GM23338 (cell line): ENCODE data around the gene CHMP1B.

Experiments
- CREB1 ChIP-seq: fragments of 250-450 bp; sonication (Bioruptor Pico); IDR thresholded peaks from 2 replicates; pipeline ENCODE4 v1.5.0; 2020; ENCODE audit warnings: low read depth, mild to moderate bottlenecking, moderate library complexity
- EZH2 ChIP-seq: fragments of 200-600 bp; sonication (generic); IDR thresholded peaks from one replicate; pipeline ENCODE4 v1.8.0; 2017; ENCODE audit warnings: antibody characterized with exemption, mild to moderate bottlenecking, low read depth; ENCODE audit not compliant: unreplicated experiment
- EZH2phosphoT487 ChIP-seq: fragments of 200-600 bp; sonication (generic); IDR thresholded peaks from one replicate; pipeline ENCODE4 v1.8.1; 2018; ENCODE audit warnings: antibody characterized with exemption; ENCODE audit not compliant: unreplicated experiment
- NANOG ChIP-seq: IDR thresholded peaks from 2 replicates; pipeline ENCODE4 v1.6.1; 2016; ENCODE audit warnings: antibody characterized with exemption, borderline replicate concordance
- POLR2AphosphoS5 ChIP-seq: IDR thresholded peaks from 2 replicates; pipeline ENCODE4 v1.6.1; 2016; ENCODE audit warnings: antibody characterized with exemption, low read depth
- TF ChIP-seq, protein P1 (sequence below), 2 experiments: fragments of 200-600 bp in 1 of 2; sonication (generic) in 1 of 2; conservative IDR thresholded peaks; 2 replicates each; pipeline versions ENCODE4 v1.5.1 to v1.6.1; 2016 to 2017; ENCODE audit warnings: antibody characterized with exemption in 2 of 2, low read depth in 2 of 2, mild to moderate bottlenecking in 2 of 2, moderate library complexity in 1 of 2
- TF ChIP-seq, protein P2 (sequence below): IDR thresholded peaks from one replicate; pipeline ENCODE4 v1.6.1; 2018; ENCODE audit warnings: antibody characterized with exemption; ENCODE audit not compliant: unreplicated experiment

DNA sequence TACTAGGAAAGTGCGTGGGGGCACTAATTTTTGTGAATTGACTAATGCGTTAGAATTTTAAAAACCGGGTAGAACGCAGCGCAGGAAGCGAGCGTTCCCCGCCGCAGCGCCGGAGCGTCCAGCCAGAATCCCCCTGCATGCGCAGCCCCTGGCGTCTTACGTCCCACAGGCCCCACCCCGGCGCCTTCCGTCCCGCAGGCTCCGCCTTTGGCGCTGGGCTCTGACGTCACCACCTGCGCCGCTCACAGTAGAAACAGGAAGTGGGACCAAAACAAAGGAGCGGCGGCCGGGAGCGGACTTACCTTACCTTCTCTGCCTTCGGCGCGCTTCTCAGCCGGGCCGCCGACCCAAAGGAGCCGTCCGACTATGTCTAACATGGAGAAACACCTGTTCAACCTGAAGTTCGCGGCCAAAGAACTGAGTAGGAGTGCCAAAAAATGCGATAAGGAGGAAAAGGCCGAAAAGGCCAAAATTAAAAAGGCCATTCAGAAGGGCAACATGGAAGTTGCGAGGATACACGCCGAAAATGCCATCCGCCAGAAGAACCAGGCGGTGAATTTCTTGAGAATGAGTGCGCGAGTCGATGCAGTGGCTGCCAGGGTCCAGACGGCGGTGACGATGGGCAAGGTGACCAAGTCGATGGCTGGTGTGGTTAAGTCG is at the start of gene CHMP1B:
- TF ChIP-seq EZH2: no peak
- TF ChIP-seq, protein P1, sequence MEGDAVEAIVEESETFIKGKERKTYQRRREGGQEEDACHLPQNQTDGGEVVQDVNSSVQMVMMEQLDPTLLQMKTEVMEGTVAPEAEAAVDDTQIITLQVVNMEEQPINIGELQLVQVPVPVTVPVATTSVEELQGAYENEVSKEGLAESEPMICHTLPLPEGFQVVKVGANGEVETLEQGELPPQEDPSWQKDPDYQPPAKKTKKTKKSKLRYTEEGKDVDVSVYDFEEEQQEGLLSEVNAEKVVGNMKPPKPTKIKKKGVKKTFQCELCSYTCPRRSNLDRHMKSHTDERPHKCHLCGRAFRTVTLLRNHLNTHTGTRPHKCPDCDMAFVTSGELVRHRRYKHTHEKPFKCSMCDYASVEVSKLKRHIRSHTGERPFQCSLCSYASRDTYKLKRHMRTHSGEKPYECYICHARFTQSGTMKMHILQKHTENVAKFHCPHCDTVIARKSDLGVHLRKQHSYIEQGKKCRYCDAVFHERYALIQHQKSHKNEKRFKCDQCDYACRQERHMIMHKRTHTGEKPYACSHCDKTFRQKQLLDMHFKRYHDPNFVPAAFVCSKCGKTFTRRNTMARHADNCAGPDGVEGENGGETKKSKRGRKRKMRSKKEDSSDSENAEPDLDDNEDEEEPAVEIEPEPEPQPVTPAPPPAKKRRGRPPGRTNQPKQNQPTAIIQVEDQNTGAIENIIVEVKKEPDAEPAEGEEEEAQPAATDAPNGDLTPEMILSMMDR (conservative IDR thresholded peaks at IDR 0.05; ENCODE audit: low read depth in 2 of 2): no peak
- TF ChIP-seq CREB1: peak; percentile 99
- peak; percentile 81 for TF ChIP-seq POLR2AphosphoS5
- TF ChIP-seq, protein P2, sequence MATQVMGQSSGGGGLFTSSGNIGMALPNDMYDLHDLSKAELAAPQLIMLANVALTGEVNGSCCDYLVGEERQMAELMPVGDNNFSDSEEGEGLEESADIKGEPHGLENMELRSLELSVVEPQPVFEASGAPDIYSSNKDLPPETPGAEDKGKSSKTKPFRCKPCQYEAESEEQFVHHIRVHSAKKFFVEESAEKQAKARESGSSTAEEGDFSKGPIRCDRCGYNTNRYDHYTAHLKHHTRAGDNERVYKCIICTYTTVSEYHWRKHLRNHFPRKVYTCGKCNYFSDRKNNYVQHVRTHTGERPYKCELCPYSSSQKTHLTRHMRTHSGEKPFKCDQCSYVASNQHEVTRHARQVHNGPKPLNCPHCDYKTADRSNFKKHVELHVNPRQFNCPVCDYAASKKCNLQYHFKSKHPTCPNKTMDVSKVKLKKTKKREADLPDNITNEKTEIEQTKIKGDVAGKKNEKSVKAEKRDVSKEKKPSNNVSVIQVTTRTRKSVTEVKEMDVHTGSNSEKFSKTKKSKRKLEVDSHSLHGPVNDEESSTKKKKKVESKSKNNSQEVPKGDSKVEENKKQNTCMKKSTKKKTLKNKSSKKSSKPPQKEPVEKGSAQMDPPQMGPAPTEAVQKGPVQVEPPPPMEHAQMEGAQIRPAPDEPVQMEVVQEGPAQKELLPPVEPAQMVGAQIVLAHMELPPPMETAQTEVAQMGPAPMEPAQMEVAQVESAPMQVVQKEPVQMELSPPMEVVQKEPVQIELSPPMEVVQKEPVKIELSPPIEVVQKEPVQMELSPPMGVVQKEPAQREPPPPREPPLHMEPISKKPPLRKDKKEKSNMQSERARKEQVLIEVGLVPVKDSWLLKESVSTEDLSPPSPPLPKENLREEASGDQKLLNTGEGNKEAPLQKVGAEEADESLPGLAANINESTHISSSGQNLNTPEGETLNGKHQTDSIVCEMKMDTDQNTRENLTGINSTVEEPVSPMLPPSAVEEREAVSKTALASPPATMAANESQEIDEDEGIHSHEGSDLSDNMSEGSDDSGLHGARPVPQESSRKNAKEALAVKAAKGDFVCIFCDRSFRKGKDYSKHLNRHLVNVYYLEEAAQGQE: no peak
- no peak for TF ChIP-seq EZH2phosphoT487
- TF ChIP-seq NANOG: no peak
